ENCODE data around the gene CES5A.
A peak's percentile ranks its signal among the peaks of the same experiment; 100 is the strongest.

CES5A gene

DNA sequence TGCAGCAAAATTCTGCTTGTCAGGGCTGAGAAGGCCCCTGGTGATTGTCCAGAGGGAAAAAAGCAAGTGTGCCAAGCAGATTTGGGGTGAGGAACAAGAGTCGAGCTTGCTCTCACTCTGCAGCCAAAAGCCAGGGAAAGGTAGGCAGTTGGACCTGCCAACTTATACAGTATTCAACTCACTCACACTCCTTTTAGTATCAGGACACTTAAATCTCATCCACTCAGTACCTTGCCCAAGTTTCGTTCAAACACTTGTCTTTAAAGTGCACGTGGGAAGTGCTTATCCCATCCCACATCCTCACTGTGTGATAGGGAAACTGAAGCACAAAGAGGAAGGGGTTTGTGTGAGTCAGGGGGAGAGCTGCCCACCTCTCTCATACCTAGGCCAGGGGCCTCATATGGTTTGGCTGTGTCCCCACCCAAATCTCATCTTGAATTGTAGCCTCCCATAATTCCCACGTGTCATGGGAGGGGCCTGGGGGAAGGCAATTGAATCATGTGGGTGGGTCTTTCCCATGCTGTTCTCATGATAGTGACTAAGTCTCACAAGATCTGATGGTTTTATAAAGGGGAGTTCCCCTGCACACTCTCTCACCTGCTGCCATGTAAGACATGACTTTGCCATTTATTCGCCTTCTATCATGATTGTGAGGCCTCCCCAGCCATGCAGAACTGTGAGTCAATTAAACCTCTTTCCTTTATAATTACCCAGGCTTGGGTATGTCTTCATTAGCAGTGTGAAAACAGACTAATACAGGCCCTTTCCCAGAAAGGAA, 25.6 kb upstream of the CES5A start:
- Histone ChIP-seq H3K18ac (ENCODE audit: low read length) (no peak overlapping the region), H4K91ac (ENCODE audit: low read depth, low read length, poor library complexity) (no peak overlapping the region), H3K14ac (ENCODE audit: low read length) (no peak overlapping the region), H3K9me3 (replicated peaks in 1 of 2; ENCODE audit: control insufficient read depth in 2 of 2, insufficient read depth in 1 of 2, low read depth in 1 of 2, low read length in 2 of 2) (peaks cover 0 to 2% of the 10 kb centered on the region in 2 donors), H3K4ac (ENCODE audit: low read length) (no peak overlapping the region), H2BK15ac (ENCODE audit: low read length) (no peak overlapping the region), H3K9ac (ENCODE audit: low read depth, low read length, poor library complexity) (no peak overlapping the region), H3K27me3 (ENCODE audit: control insufficient read depth in 3 of 3, insufficient read depth in 3 of 3, low read depth in 1 of 3, low read length in 3 of 3) (no peaks in the 10 kb centered on the region), H2BK120ac (ENCODE audit: low read depth, low read length) (no peak overlapping the region), H2BK12ac (ENCODE audit: low read length) (no peak overlapping the region), H2AK5ac (ENCODE audit: low read depth, low read length) (no peak overlapping the region), H3K79me1 (ENCODE audit: low read depth, low read length) (no peaks in the 10 kb centered on the region), H3K4me1 (ENCODE audit: control insufficient read depth in 2 of 2, insufficient read depth in 1 of 2, low read depth in 1 of 2, low read length in 2 of 2) (peaks cover 0 to 12% of the 10 kb centered on the region in 2 donors), H3K27ac (replicated peaks; ENCODE audit: low read length) (peak overlapping the region; percentile 56), H4K8ac (ENCODE audit: low read depth, low read length) (no peak overlapping the region), H3K4me2 (ENCODE audit: insufficient read depth, low read length, poor library complexity, severe bottlenecking) (no peak overlapping the region), H2BK5ac (ENCODE audit: low read length) (no peak overlapping the region), H2AFZ (ENCODE audit: low read length) (no peak overlapping the region), H3K23ac (ENCODE audit: low read depth, low read length, poor library complexity) (no peak overlapping the region), H3K4me3 (ENCODE audit: low read length in 2 of 2) (no peak overlapping the region), H3K36me3 (replicated peaks in 1 of 2; ENCODE audit: control insufficient read depth in 2 of 2, insufficient read depth in 2 of 2, low read length in 2 of 2) (no peaks in the 10 kb centered on the region)
- WGBS, 2 donors (ENCODE audit: extremely low coverage in 2 of 2, insufficient read length in 2 of 2, insufficient replicate concordance in 1 of 2) = no CpG with 5 or more reads among the region's 5 CpGs
- DNase-seq (ENCODE audit: low spot score) = no peak

DNA sequence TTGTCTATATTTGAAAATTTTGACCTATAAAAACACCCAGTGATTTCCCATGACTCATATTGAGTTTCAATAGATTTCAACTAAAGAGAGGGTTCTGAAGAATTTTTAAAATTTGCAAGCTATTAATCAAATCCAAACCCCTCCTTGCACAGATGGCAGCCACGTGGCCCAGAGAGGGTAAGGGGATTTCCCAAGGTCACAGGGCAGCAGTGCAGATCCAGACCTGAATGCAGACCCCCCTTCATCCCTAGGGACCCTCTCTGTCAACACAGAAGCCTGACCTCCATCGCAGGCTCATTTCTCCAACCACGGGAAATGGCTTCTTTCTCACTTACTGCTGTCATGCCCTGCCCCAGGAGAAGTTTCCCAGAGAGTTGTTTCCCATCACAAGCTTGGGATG, 24.7 kb upstream of the CES5A start:
- H3K14ac ChIP-seq (ENCODE audit: low read length) = no peak overlapping the region
- no peaks in the 10 kb centered on the region for H3K79me1 ChIP-seq (ENCODE audit: low read depth, low read length)
- H4K8ac ChIP-seq (ENCODE audit: low read depth, low read length) = no peak overlapping the region
- peak overlapping the region; percentile 21 for H3K18ac ChIP-seq (ENCODE audit: low read length)
- H3K27me3 ChIP-seq (ENCODE audit: control insufficient read depth in 3 of 3, insufficient read depth in 3 of 3, low read depth in 1 of 3, low read length in 3 of 3) = no peaks in the 10 kb centered on the region
- no peak overlapping the region for H3K4me2 ChIP-seq (ENCODE audit: insufficient read depth, low read length, poor library complexity, severe bottlenecking)
- H2BK120ac ChIP-seq (ENCODE audit: low read depth, low read length) = no peak overlapping the region
- H2BK15ac ChIP-seq (ENCODE audit: low read length) = no peak overlapping the region
- H3K4me3 ChIP-seq (ENCODE audit: low read length in 2 of 2) = no peak overlapping the region
- H3K27ac ChIP-seq (replicated peaks; ENCODE audit: low read length) = peak overlapping the region; percentile 56
- no peak overlapping the region for H2AFZ ChIP-seq (ENCODE audit: low read length)
- H3K36me3 ChIP-seq (replicated peaks in 1 of 2; ENCODE audit: control insufficient read depth in 2 of 2, insufficient read depth in 2 of 2, low read length in 2 of 2) = no peaks in the 10 kb centered on the region
- no peak for DNase-seq (ENCODE audit: low spot score)
- peaks cover 0 to 2% of the 10 kb centered on the region in 2 donors for H3K9me3 ChIP-seq (replicated peaks in 1 of 2; ENCODE audit: control insufficient read depth in 2 of 2, insufficient read depth in 1 of 2, low read depth in 1 of 2, low read length in 2 of 2)
- H3K4me1 ChIP-seq (ENCODE audit: control insufficient read depth in 2 of 2, insufficient read depth in 1 of 2, low read depth in 1 of 2, low read length in 2 of 2) = peaks cover 0 to 12% of the 10 kb centered on the region in 2 donors
- H2BK12ac ChIP-seq (ENCODE audit: low read length) = no peak overlapping the region
- H3K23ac ChIP-seq (ENCODE audit: low read depth, low read length, poor library complexity) = no peak overlapping the region
- WGBS, 2 donors (ENCODE audit: extremely low coverage in 2 of 2, insufficient read length in 2 of 2, insufficient replicate concordance in 1 of 2) = no CpG with 5 or more reads among the region's 3 CpGs
- no peak overlapping the region for H3K4ac ChIP-seq (ENCODE audit: low read length)
- H4K91ac ChIP-seq (ENCODE audit: low read depth, low read length, poor library complexity) = no peak overlapping the region
- H2BK5ac ChIP-seq (ENCODE audit: low read length) = no peak overlapping the region
- no peak overlapping the region for H3K9ac ChIP-seq (ENCODE audit: low read depth, low read length, poor library complexity)
- H2AK5ac ChIP-seq (ENCODE audit: low read depth, low read length) = no peak overlapping the region

- Histone ChIP-seq H3K14ac (ENCODE audit: low read length) (no peak overlapping the region), H2BK120ac (ENCODE audit: low read depth, low read length) (no peak overlapping the region), H2AK5ac (ENCODE audit: low read depth, low read length) (no peak overlapping the region), H3K79me1 (ENCODE audit: low read depth, low read length) (no peaks in the 10 kb centered on the region), H3K4me3 (ENCODE audit: low read length in 2 of 2) (no peak overlapping the region), H3K4me1 (ENCODE audit: control insufficient read depth in 2 of 2, insufficient read depth in 1 of 2, low read depth in 1 of 2, low read length in 2 of 2) (peaks cover 0 to 12% of the 10 kb centered on the region in 2 donors), H2BK12ac (ENCODE audit: low read length) (no peak overlapping the region), H4K91ac (ENCODE audit: low read depth, low read length, poor library complexity) (no peak overlapping the region), H3K9ac (ENCODE audit: low read depth, low read length, poor library complexity) (no peak overlapping the region), H3K18ac (ENCODE audit: low read length) (no peak overlapping the region), H3K4ac (ENCODE audit: low read length) (no peak overlapping the region), H2AFZ (ENCODE audit: low read length) (no peak overlapping the region), H3K27me3 (ENCODE audit: control insufficient read depth in 3 of 3, insufficient read depth in 3 of 3, low read depth in 1 of 3, low read length in 3 of 3) (no peaks in the 10 kb centered on the region), H3K9me3 (replicated peaks in 1 of 2; ENCODE audit: control insufficient read depth in 2 of 2, insufficient read depth in 1 of 2, low read depth in 1 of 2, low read length in 2 of 2) (peaks cover 0 to 2% of the 10 kb centered on the region in 2 donors), H3K27ac (replicated peaks; ENCODE audit: low read length) (no peak overlapping the region), H3K4me2 (ENCODE audit: insufficient read depth, low read length, poor library complexity, severe bottlenecking) (no peak overlapping the region), H2BK5ac (ENCODE audit: low read length) (no peak overlapping the region), H4K8ac (ENCODE audit: low read depth, low read length) (no peak overlapping the region), H2BK15ac (ENCODE audit: low read length) (no peak overlapping the region), H3K36me3 (replicated peaks in 1 of 2; ENCODE audit: control insufficient read depth in 2 of 2, insufficient read depth in 2 of 2, low read length in 2 of 2) (no peaks in the 10 kb centered on the region), H3K23ac (ENCODE audit: low read depth, low read length, poor library complexity) (no peak overlapping the region)
- no peak for DNase-seq (ENCODE audit: low spot score)
- no CpG with 5 or more reads among the region's 1 CpG for WGBS, 2 donors (ENCODE audit: extremely low coverage in 2 of 2, insufficient read length in 2 of 2, insufficient replicate concordance in 1 of 2)
Observed at GRCh38 chr16:55898592-55898991, 23.4 kb upstream of the CES5A start.

GRCh38 chr16:55892821-55893220, 17.6 kb upstream of the CES5A start:
- H2AK5ac ChIP-seq (ENCODE audit: low read depth, low read length) = no peak overlapping the region
- no peak overlapping the region for H2BK12ac ChIP-seq (ENCODE audit: low read length)
- H4K91ac ChIP-seq (ENCODE audit: low read depth, low read length, poor library complexity) = no peak overlapping the region
- no peaks in the 10 kb centered on the region for H3K79me1 ChIP-seq (ENCODE audit: low read depth, low read length)
- H4K8ac ChIP-seq (ENCODE audit: low read depth, low read length) = no peak overlapping the region
- H3K9me3 ChIP-seq (replicated peaks in 1 of 2; ENCODE audit: control insufficient read depth in 2 of 2, insufficient read depth in 1 of 2, low read depth in 1 of 2, low read length in 2 of 2) = peaks cover 0 to 2% of the 10 kb centered on the region in 2 donors
- no peaks in the 10 kb centered on the region for H3K36me3 ChIP-seq (replicated peaks in 1 of 2; ENCODE audit: control insufficient read depth in 2 of 2, insufficient read depth in 2 of 2, low read length in 2 of 2)
- H3K18ac ChIP-seq (ENCODE audit: low read length) = no peak overlapping the region
- no peak overlapping the region for H2BK120ac ChIP-seq (ENCODE audit: low read depth, low read length)
- H3K4me3 ChIP-seq (ENCODE audit: low read length in 2 of 2) = no peak overlapping the region
- no peak overlapping the region for H3K4ac ChIP-seq (ENCODE audit: low read length)
- no peak overlapping the region for H3K9ac ChIP-seq (ENCODE audit: low read depth, low read length, poor library complexity)
- no peak overlapping the region for H2BK15ac ChIP-seq (ENCODE audit: low read length)
- WGBS, 2 donors (ENCODE audit: extremely low coverage in 2 of 2, insufficient read length in 2 of 2, insufficient replicate concordance in 1 of 2) = no CpG with 5 or more reads among the region's 2 CpGs
- no peak overlapping the region for H2BK5ac ChIP-seq (ENCODE audit: low read length)
- DNase-seq (ENCODE audit: low spot score) = no peak
- no peak overlapping the region for H3K4me2 ChIP-seq (ENCODE audit: insufficient read depth, low read length, poor library complexity, severe bottlenecking)
- H3K23ac ChIP-seq (ENCODE audit: low read depth, low read length, poor library complexity) = no peak overlapping the region
- H3K4me1 ChIP-seq (ENCODE audit: control insufficient read depth in 2 of 2, insufficient read depth in 1 of 2, low read depth in 1 of 2, low read length in 2 of 2) = no peaks in the 10 kb centered on the region
- no peak overlapping the region for H3K14ac ChIP-seq (ENCODE audit: low read length)
- H3K27ac ChIP-seq (replicated peaks; ENCODE audit: low read length) = no peak overlapping the region
- no peaks in the 10 kb centered on the region for H3K27me3 ChIP-seq (ENCODE audit: control insufficient read depth in 3 of 3, insufficient read depth in 3 of 3, low read depth in 1 of 3, low read length in 3 of 3)
- H2AFZ ChIP-seq (ENCODE audit: low read length) = no peak overlapping the region

Measured in neuronal stem cell (in vitro differentiated cells).